Stimulated activated naive CD4-positive, alpha-beta T cell (primary cell): ENCODE measurements around the gene RASD2.
A peak's percentile ranks its signal among the peaks of the same experiment; 100 is the strongest.

ENCODE experiments used
- DNase-seq, 6 experiments: peaks; one replicate each; lab custom pipeline; 2025; lab: John Stamatoyannopoulos, UW

The RASD2 gene

GRCh38 chr22:35518811-35519210, 21.8 kb upstream of the RASD2 start:
- no peak for DNase-seq

GRCh38 chr22:35519306-35520000, 21.2 kb upstream of the RASD2 start:
- DNase-seq: no peak

GRCh38 chr22:35521358-35522224, 19.0 kb upstream of the RASD2 start:
- no peak for DNase-seq

- no peak for DNase-seq
Measured at GRCh38 chr22:35522225-35523149, 18.1 kb upstream of the RASD2 start.

- no peak for DNase-seq
Measured at GRCh38 chr22:35523167-35523947, 17.3 kb upstream of the RASD2 start.

- DNase-seq: no peak
Measured at GRCh38 chr22:35524966-35525686, 15.5 kb upstream of the RASD2 start.

- DNase-seq: no peak
Measured at GRCh38 chr22:35525687-35526332, 14.8 kb upstream of the RASD2 start.

GRCh38 chr22:35526333-35526979, 14.2 kb upstream of the RASD2 start:
- no peak for DNase-seq

GRCh38 chr22:35528927-35529326, 11.7 kb upstream of the RASD2 start:
- no peak for DNase-seq

- no peak for DNase-seq
Measured at GRCh38 chr22:35530700-35531099, 9.9 kb upstream of the RASD2 start.

- no peak for DNase-seq
Measured at GRCh38 chr22:35531202-35531601, 9.4 kb upstream of the RASD2 start.

- DNase-seq: no peak
Measured at GRCh38 chr22:35531676-35532075, 9.0 kb upstream of the RASD2 start.

GRCh38 chr22:35533365-35534029, 7.1 kb upstream of the RASD2 start:
- no peak for DNase-seq

- no peak for DNase-seq
Measured at GRCh38 chr22:35534091-35534490, 6.5 kb upstream of the RASD2 start.

- no peak for DNase-seq
Measured at GRCh38 chr22:35537232-35537631, 3.4 kb upstream of the RASD2 start.

GRCh38 chr22:35538801-35539321, 1.8 kb upstream of the RASD2 start:
- peak in 1 of 6 experiments; percentile 14 for DNase-seq

GRCh38 chr22:35539487-35539886, 1.1 kb upstream of the RASD2 start:
- DNase-seq: no peak

- peak; percentile 20 to 56 (median 45) for DNase-seq
Measured at GRCh38 chr22:35539910-35540594, 579 bp upstream of the RASD2 start.
